B cell (primary cell): ENCODE results near the gene TP53TG5. TPM values are rescaled to one million over a fixed set of nuclear protein-coding genes. Genes with fewer than 3 reads are reported as not detected.

Experiments
- ATAC-seq: fragments of 200-7000 bp; cut with Tn5 transposase; one replicate; pipeline ENCODE4 v1.10.0; 2021; ENCODE audit warnings: low read depth, mild to moderate bottlenecking, moderate number of reproducible peaks, moderate library complexity
- CTCF ChIA-PET: fragments of 350-600 bp; sonication (Branson Sonifier 250); formaldehyde crosslinking; loops from one replicate; lab custom pipeline; 2021; ENCODE audit warnings: antibody characterized with exemption, inconsistent platforms; lab: Charles Lee
- POLR2A ChIA-PET: fragments of 350-600 bp; sonication (Branson Sonifier 250); formaldehyde crosslinking; loops from one replicate; lab custom pipeline; 2021; ENCODE audit warnings: antibody characterized with exemption; lab: Charles Lee
- DNase-seq: peaks from one replicate; pipeline ENCODE4 v3.0.0; 2013
- H2AFZ ChIP-seq: 2 replicates; pipeline ENCODE4 v1.6.1; 2012; ENCODE audit warnings: mild to moderate bottlenecking, low read depth, low read length; ENCODE audit not compliant: insufficient read depth, poor library complexity, severe bottlenecking
- H3K27ac ChIP-seq, 2 donors: 1 replicate in 1 of 2; 2 replicates in 1 of 2; pipeline ENCODE4 v1.5.1; 2012 to 2013; ENCODE audit warnings: low read length in 2 of 2, mild to moderate bottlenecking in 2 of 2, moderate library complexity in 1 of 2
- H3K27me3 ChIP-seq, 4 experiments: fragments of 200-600 bp in 1 of 4; sonication (generic) in 1 of 4; replicated peaks in 1 of 4; 1 replicate in 2 of 4; 2 replicates in 2 of 4; pipeline versions ENCODE4 v1.6.1 to v1.7.0; 2013 to 2016; ENCODE audit warnings: low read length in 3 of 4, mild to moderate bottlenecking in 2 of 4, mixed read lengths in 1 of 4, moderate library complexity in 1 of 4; ENCODE audit not compliant: insufficient read depth in 4 of 4, control insufficient read depth in 3 of 4; ENCODE audit errors: control extremely low read depth in 1 of 4
- H3K36me3 ChIP-seq, 2 experiments: replicated peaks in 1 of 2; 1 replicate in 1 of 2; 2 replicates in 1 of 2; pipeline versions ENCODE4 v1.6.1 to v1.7.1; 2013; ENCODE audit warnings: low read length in 1 of 2; ENCODE audit not compliant: insufficient read depth in 2 of 2, control insufficient read depth in 1 of 2; ENCODE audit errors: control extremely low read depth in 1 of 2, extremely low read depth in 1 of 2
- H3K4me1 ChIP-seq, 2 donors: fragments of 200-600 bp in 1 of 2; sonication (generic) in 1 of 2; 1 replicate in 1 of 2; 2 replicates in 1 of 2; pipeline versions ENCODE4 v1.5.1 to v1.6.1; 2013 to 2017; ENCODE audit warnings: low read length in 2 of 2; ENCODE audit not compliant: control insufficient read depth in 2 of 2, insufficient read depth in 2 of 2
- H3K4me2 ChIP-seq: replicated peaks from 2 replicates; pipeline ENCODE3; 2012; ENCODE audit warnings: mild to moderate bottlenecking, low read depth, low read length; ENCODE audit not compliant: poor library complexity, severe bottlenecking
- H3K4me3 ChIP-seq, 5 experiments: fragments of 200-600 bp in 1 of 5; sonication (generic) in 1 of 5; 1 replicate in 3 of 5; 2 replicates in 2 of 5; pipeline versions ENCODE4 v1.5.1 to v1.7.0; 2011 to 2016; ENCODE audit warnings: low read length in 4 of 5, mild to moderate bottlenecking in 4 of 5, low read depth in 2 of 5, control low read depth in 1 of 5, moderate library complexity in 1 of 5; ENCODE audit not compliant: insufficient read depth in 1 of 5; ENCODE audit errors: control extremely low read depth in 1 of 5, extremely low read depth in 1 of 5
- H3K79me2 ChIP-seq: fragments of 200-600 bp; sonication (generic); one replicate; pipeline ENCODE4 v1.6.0; 2016; ENCODE audit warnings: low read length; ENCODE audit not compliant: control insufficient read depth, insufficient read depth
- H3K9ac ChIP-seq: fragments of 200-600 bp; sonication (generic); 2 replicates; pipeline ENCODE4 v1.6.1; 2017; ENCODE audit warnings: mild to moderate bottlenecking, low read length, moderate library complexity
- H3K9me3 ChIP-seq, 3 donors: one replicate each; pipeline versions ENCODE4 v1.6.1 to v1.7.1; 2013; ENCODE audit warnings: low read length in 2 of 3; ENCODE audit not compliant: control insufficient read depth in 2 of 3, insufficient read depth in 1 of 3; ENCODE audit errors: control extremely low read depth in 1 of 3
- H4K20me1 ChIP-seq: 2 replicates; pipeline ENCODE4 v1.6.0; 2012; ENCODE audit warnings: mild to moderate bottlenecking, low read length; ENCODE audit not compliant: insufficient read depth, control insufficient read depth, poor library complexity, severe bottlenecking
- H3K27ac Mint-ChIP-seq: one replicate; pipeline ENCODE4 v1.8.0; 2021; ENCODE audit warnings: mixed read lengths
- H3K27me3 Mint-ChIP-seq: one replicate; pipeline ENCODE4 v1.8.0; 2021; ENCODE audit warnings: mixed read lengths
- H3K4me1 Mint-ChIP-seq: one replicate; pipeline ENCODE4 v1.8.0; 2021; ENCODE audit warnings: mixed read lengths
- H3K4me3 Mint-ChIP-seq: one replicate; pipeline ENCODE4 v1.8.0; 2021; ENCODE audit warnings: mixed read lengths
- H3K9me3 Mint-ChIP-seq: one replicate; pipeline ENCODE4 v1.8.0; 2022; ENCODE audit warnings: mixed read lengths; ENCODE audit not compliant: insufficient read depth
- CTCF ChIP-seq: fragments of 200-600 bp; IDR thresholded peaks from one replicate; pipeline ENCODE4 v1.8.0; 2022; ENCODE audit warnings: antibody characterized with exemption, mild to moderate bottlenecking
- EZH2 ChIP-seq: IDR thresholded peaks from 2 replicates; pipeline ENCODE4 v1.6.1; 2012; ENCODE audit warnings: borderline replicate concordance, low read depth, mild to moderate bottlenecking, moderate library complexity, low read length; ENCODE audit not compliant: insufficient read depth, poor library complexity, severe bottlenecking
- WGBS: methylation state at CpG from one replicate; pipeline ENCODE4 v1.1.5; 2013; ENCODE audit warnings: missing lambda C conversion rate; ENCODE audit not compliant: insufficient coverage; 5-methylcytosine and 5-hydroxymethylcytosine counted together
- intact Hi-C: fragments of 100-400 bp; cut with micrococcal nuclease; formaldehyde crosslinking; loops from one replicate; pipeline ENCODE4 v1.10.0; 2022
- polyA plus RNA-seq: library from polyadenylated mRNA; depleted of rRNA; stranded (reverse); fragments of >200 nt; gene quantifications from 2 replicates; pipeline ENCODE4 v1.2.3, GENCODE V29; 2012
- total RNA-seq, 2 donors: library from RNA; stranded (reverse); fragments of 120-200 nt in 1 of 2; gene quantifications; 1 replicate in 1 of 2; 2 replicates in 1 of 2; pipeline versions ENCODE4 v1.2.3 to v1.2.4, GENCODE V29; 2013 to 2022

Gene TP53TG5
- total and polyA plus RNA-seq, 2 donors (not counting 1 experiment from before 2014, with no cell fraction given) = not detected

DNA sequence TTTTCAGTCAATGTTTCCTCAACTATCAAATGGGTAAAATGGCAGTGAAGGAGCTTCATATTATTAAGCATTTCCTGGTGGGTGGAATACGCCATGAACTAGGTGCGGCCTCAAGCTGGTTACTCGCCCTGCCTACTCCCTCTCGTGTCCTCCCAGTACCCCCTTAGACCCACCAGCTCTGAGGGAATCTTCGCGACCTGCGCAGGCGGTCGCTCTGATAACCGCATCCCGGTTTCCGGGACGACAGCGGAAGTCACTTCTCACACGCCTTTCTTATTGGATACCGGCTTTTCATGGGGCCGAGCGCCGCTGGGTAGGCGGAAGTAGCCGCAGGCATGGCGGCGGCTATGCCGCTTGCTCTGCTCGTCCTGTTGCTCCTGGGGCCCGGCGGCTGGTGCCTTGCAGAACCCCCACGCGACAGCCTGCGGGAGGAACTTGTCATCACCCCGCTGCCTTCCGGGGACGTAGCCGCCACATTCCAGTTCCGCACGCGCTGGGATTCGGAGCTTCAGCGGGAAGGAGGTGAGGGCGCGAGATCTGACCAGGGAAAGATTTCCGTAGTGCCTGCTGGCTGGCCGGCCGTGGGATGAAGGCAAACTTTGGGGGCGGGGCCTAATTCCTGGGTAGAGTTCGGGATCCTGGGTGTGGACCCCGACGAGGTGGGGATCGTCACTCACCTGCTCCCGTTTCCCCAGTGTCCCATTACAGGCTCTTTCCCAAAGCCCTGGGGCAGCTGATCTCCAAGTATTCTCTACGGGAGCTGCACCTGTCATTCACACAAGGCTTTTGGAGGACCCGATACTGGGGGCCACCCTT lies 37.9 kb upstream of the TP53TG5 start, which contains the start of gene PIGT:
Gene PIGT (plus strand): TSS at position 320 of the 816 bp plus-strand sequence. CDS start 16 bp downstream, at position 336.
- peaks cover 53% of the 10 kb centered on the region for H3K4me1 Mint-ChIP-seq
- H3K27me3 Mint-ChIP-seq = no peaks in the 10 kb centered on the region
- POLR2A ChIA-PET = interaction anchor here (0.8 to 2.2 kb wide), 6 partner anchors 10 to 53 kb away, joined by 3 to 21 read pairs (median 6); partner anchors contain the start of gene SYS1

More for the DNA sequence above, 37.9 kb upstream of the TP53TG5 start, which contains the start of gene PIGT:
- CTCF ChIA-PET = interaction anchor here (1.0 to 8.3 kb wide), 7 partner anchors 18 to 355 kb away, joined by 3 to 98 read pairs (median 12); partner anchors contain the start of gene SYS1
- Histone ChIP-seq H3K79me2 (peaks cover 38% of the 10 kb centered on the region), H2AFZ (peak within 1 kb of the TSS; percentile 94), H3K4me2 (peak within 1 kb of the TSS; percentile 90), H4K20me1 (peaks cover 8% of the 10 kb centered on the region), H3K9ac (peak within 1 kb of the TSS; percentile 98), H3K9me3 (no peaks in the 10 kb centered on the region), H3K27me3 (no peaks in the 10 kb centered on the region), H3K36me3 (peaks cover 15 to 24% of the 10 kb centered on the region in 2 experiments), H3K4me3 (peak within 1 kb of the TSS; percentile 80 to 97 (median 97)), H3K4me1 (peaks cover 30 to 38% of the 10 kb centered on the region in 2 donors), H3K27ac (peak within 1 kb of the TSS; percentile 81 to 90)
- H3K27ac Mint-ChIP-seq = peak within 1 kb of the TSS; percentile 100
- DNase-seq (peak; percentile 95), ATAC-seq (peak; percentile 75)
- under 1% methylated on average over 52 of the region's 52 CpGs for WGBS
- TF ChIP-seq EZH2 (no peak), CTCF (no peak)
- H3K4me3 Mint-ChIP-seq = peak within 1 kb of the TSS; percentile 99
- intact Hi-C loops = loop anchor here (1.0 to 5.0 kb wide), 5 partner anchors 10 to 454 kb away; partner anchors contain the start of genes SYS1 and TOMM34
- H3K9me3 Mint-ChIP-seq = no peaks in the 10 kb centered on the region
